HG02798 (cell line): ENCODE data around the gene EFNA4.

Experiments used
- ATAC-seq: cut with Tn5 transposase; IDR thresholded peaks from one replicate; pipeline ENCODE4 v1.9.1; 2021; ENCODE audit warnings: mild to moderate bottlenecking; ENCODE audit not compliant: unreplicated experiment, poor library complexity

EFNA4 gene

GRCh38 chr1:155063550-155064110 is at the start of gene EFNA4:
TSS of gene EFNA4 (plus strand) at chr1:155063740. CDS start at chr1:155063824, 84 bp downstream.
- ATAC-seq: peak; percentile 79

GRCh38 chr1:155014709-155015508 is 48.6 kb upstream of the EFNA4 start:
- no peak for ATAC-seq

GRCh38 chr1:155015527-155016230 is 47.9 kb upstream of the EFNA4 start:
- ATAC-seq: no peak

GRCh38 chr1:155016231-155016831 is 47.2 kb upstream of the EFNA4 start:
- ATAC-seq: no peak

- peak; percentile 86 for ATAC-seq
Measured at GRCh38 chr1:155017041-155017945, 46.2 kb upstream of the EFNA4 start.

GRCh38 chr1:155017946-155018316 is 45.6 kb upstream of the EFNA4 start:
- ATAC-seq: peak; percentile 5

- ATAC-seq: no peak
Measured at GRCh38 chr1:155018617-155019348, 44.8 kb upstream of the EFNA4 start.

GRCh38 chr1:155019377-155020245 is 43.9 kb upstream of the EFNA4 start:
- no peak for ATAC-seq

GRCh38 chr1:155022136-155022926 is 41.2 kb upstream of the EFNA4 start:
- ATAC-seq: no peak

- ATAC-seq: no peak
Measured at GRCh38 chr1:155022927-155023236, 40.7 kb upstream of the EFNA4 start.

- no peak for ATAC-seq
Measured at GRCh38 chr1:155023627-155024026, 39.9 kb upstream of the EFNA4 start.

- ATAC-seq: no peak
Measured at GRCh38 chr1:155024315-155024714, 39.2 kb upstream of the EFNA4 start.

- no peak for ATAC-seq
Measured at GRCh38 chr1:155026154-155026553, 37.4 kb upstream of the EFNA4 start.

GRCh38 chr1:155026588-155026987 is 37.0 kb upstream of the EFNA4 start:
- no peak for ATAC-seq

GRCh38 chr1:155029513-155030242 is 33.9 kb upstream of the EFNA4 start:
- no peak for ATAC-seq

GRCh38 chr1:155030243-155030795 is 33.2 kb upstream of the EFNA4 start:
- ATAC-seq: no peak

GRCh38 chr1:155030899-155031298 is 32.6 kb upstream of the EFNA4 start:
- ATAC-seq: no peak
